Ecto neural progenitor cell (in vitro differentiated cells): ENCODE measurements around the gene HCN1.
"Not testable (repeated sequence)": the region's sequence is repeated elsewhere in the genome, so short reads cannot be mapped to it uniquely, and the experiment has no call there.

ENCODE experiments used
- DNase-seq: peaks from one replicate; pipeline ENCODE4 v3.0.0-alpha.2; 2018; ENCODE audit warnings: low spot score

Gene HCN1

DNA sequence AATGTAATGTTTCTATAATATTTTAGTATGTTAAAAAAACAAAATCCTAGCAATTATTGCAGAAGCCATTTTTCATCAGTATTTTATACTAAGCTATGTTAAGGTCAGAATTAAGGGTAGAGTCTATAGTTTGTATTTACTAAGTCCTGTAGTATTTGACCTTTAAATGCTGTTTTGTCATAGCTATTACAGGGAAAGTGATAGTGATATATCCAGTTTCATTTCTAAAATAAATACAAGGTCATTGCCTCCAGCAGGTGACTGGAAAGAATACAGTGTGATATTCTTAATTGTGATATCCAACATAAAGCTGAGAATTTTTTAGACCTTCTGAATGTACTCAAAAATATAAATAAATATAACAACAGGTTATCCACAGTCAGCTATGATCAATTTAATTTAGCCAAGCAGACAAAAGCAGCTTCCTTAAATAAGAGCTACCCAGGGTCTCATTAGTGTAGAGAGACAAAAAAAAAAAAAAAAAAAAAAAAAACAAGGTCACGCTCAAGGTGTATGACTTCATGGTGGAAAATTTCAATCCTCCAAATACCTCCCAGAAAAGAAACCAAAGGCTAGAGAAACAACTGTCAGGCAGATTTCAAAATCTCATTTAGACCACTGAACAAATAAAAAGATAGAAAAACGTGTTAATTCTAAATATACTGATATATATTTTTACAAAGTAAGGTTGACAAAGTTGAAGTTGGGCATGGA is 278.7 kb downstream of the HCN1 start:
- no peak for DNase-seq

DNA sequence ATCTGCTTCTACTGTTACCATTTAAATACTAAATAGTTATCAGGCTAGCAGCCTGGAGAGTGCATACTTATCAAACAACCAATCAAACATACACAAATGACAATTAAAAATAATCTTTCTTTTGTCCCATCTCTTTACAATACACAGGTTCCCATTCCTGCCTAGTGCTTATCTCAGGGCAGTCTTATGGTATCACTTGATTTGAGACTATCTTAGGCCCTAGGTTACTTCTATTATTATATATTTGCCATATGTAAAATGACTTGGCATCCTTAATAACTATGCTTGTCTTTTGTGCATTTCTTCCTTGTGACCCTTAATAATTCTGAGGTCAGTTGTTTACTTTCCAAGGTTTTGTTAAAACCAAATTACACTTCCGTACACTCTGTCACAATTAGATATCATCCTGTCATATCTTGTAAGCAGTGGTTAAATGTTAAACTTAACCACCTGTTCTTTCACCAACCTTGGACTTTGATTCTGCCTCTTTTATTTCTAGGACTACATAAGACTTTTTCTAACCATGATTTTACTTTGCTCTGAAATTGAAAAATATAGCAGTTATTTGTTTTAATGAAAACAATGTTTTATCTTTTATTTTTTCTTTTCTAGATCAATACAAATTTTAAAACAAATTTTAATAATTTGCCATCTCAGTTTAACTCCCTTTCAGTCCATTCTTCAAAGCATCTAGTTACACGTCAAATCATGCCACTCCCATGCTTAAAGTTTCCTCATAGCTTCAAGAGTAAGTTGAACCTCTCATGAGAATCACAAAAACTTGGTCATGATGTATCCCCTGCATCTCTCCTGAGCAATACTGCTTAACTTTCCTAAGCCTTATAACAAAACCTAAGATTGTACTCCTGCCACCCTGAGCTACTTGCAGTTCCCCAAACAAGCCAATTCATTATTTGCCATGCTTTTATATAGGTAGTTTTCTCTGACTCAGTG is 281.3 kb downstream of the HCN1 start:
- DNase-seq, result no peak

DNA sequence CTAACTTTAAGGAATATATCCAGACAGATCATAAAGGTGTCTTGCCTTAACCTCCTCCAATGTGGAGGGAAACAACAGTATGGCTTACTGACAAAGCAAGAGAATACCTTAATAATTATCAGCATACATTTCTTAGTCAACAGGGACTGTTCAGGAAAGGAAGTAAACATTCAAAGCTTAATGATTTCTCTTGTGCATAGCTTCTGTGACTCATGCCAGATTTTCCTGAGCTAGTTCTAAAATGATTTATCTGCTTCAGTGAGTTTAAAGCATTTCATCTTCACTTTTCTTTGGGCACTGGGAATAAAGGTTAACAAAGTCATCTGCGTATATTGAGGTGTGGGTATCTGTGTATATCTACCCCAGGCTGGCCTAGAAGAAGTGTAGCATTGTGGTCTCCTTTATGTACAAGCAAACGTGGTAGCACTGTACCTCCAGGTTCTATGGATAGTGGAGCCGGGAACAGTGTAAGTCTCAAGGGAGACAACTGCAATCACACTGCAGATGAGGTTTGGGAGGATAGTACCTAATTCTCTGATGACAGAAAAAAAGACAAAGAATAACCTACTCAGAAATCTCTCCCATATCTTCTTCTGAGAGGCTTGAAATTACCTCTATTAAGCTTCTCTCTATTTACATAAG is 284.1 kb downstream of the HCN1 start:
- DNase-seq, result no peak

DNA sequence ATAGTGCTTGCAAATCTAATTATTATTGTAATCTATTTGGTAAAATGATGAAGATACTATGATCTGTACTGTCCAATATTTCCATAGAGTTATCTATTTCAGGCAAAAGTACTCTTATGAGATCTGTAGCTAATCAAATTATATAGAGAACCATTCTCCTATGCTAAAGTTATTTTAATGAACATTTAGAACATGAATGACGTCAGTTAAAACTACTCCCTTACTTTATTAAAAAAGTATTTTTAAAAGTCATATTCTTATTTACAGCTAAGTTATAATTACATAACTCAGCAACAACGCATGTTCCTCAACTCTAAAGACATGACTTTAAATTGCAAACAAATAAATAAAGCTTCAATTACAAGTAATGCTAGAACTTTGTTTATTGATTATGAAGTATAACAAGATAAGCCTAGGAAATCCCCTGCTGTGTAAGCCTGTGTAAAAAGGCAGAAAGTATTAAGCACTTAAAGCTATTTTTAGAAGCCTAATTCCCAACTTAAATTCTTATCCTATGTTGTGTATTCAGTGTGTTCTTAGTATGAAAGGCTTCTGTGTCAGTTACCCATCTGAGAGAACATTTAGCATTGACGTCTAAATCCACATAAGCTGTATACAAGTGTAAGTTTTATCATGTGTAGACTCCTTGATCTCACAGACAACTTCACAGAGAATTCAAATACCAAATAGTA is 285.7 kb downstream of the HCN1 start:
- no peak for DNase-seq

DNA sequence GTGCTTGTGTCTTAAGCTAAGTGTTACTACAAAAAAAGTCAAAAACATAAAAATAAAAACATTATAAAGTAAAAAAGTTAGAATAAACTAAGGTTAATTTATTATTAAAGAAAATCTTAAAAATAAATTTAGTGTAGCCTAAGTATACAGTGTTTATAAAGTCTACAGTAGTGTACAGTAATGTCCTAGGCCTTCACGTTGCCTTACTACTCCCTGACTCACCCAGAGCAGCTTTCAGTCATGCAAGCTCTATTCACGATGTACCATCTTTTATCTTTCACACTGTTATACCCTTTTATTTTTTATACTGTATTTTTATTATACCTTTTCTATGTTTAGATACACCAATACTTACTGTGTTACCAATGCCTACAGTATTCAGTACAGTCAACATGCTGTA is 288.1 kb downstream of the HCN1 start:
- no peak for DNase-seq

DNA sequence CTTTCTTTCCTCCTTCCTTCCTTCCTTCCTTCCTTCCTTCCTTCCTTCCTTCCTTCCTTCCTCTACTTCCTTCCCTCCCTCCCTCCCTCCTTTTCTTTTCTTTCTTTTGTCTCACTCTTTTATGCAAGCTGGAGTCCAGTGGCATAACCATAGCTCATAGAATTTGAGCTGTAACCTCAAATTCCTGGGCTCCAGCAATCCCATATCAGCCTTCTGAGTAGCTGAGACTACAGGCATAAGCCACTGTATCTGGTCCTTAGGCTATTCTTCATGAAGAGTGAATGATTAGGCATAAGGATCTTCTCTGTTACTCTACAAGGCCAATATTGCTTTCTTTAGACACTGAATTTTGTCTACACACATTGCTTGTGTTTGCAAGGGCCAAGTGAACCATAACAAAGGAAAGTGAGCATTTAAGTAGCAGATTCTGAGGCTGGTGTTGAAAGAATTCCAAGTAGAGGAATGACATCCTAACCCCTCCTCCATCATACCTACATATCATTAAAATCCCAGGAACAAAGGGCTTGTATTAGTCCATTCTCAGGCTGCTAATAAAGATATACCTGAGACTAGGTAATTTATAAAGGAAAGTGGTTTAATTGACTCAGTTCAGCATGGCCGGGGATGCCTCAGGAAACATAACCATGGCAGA is 293.2 kb downstream of the HCN1 start:
- no peak for DNase-seq

DNA sequence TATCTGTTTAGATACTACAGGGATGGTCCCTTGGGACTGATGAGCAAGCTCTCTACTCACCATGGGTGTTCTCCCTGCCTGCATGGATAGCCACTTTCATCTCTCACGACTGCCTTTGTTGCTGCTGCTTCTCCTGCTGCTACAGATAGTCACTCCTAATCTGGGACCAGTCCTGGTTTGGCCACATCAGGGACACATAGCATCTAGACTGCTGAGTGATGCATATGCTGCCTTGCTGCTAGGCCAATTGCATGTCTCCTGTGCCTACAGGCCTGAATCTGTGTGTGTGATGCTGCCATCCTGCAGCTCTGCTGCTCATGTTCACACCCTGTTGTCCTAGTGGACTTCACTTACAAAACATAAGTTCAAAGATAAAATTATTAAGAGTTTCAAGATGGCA is 297.1 kb downstream of the HCN1 start:
- no peak for DNase-seq

DNA sequence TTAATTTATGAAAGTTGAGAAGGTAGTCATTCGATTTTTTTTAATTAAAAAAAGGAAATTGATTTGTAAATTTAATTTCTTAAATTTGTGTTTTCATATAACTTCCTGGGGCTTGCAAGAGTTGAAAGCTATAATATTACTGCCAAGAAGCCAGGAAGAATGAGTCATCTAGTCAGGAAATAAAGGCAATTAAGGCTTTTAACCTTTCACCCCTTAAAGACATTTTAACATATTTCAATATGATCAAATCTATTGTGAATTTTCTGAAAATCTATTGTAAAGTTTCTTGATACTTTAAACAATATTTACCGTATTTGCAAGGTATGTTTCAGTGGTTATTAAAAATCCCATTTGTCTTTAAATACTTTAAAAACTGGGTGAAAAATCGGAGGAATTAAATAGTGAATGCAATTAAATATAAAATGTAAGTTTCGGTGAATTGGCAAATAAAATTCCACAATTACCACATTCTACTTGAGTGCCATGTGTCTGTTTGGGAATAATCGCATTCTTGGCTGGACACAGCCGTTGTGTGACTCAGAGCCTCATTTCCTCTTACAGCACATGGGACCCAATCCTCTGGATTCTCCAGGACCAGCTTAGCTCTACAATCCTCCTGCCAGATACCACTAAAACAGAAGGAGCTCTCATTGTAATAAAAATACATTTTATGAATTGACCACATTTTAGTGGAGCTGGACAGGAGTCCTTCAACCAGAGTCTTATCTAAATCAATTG is 310.7 kb downstream of the HCN1 start:
- no peak for DNase-seq

DNA sequence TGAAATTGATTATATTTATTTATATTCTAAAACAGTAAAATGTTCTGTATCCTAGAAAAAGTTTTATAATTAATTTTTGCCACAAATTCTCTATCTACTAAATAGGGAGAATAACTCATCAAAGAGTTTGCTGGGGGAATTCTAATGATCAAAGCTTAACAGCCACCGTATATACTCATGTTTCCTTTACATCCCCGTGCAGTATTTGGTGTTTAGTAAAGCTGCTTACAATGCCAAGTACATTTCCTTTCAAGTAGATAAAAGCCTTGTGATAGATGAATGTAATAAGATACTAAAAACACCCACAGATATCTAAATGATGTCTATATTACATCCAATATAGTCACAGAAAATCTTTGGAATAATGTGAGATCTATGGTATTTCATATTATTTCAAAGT is 312.2 kb downstream of the HCN1 start:
- DNase-seq, result no peak

DNA sequence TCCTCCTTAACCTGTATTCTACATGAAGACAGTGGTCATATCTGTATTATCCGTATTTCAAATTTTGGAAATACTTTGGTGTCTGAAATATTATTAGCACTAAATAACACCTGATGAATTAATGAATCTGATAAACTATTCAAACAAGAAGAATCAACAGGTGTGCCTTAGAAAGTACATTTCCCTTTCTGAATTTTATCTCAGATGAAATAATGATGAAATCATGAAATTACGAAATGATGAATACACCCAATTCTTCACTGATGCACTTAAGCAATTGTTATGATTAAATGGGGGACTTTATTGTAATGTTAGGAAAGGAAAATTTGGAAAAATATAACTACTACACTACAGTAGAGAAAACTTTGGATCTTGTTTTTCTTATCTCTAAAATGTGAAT is 313.6 kb downstream of the HCN1 start:
- DNase-seq, result no peak

DNA sequence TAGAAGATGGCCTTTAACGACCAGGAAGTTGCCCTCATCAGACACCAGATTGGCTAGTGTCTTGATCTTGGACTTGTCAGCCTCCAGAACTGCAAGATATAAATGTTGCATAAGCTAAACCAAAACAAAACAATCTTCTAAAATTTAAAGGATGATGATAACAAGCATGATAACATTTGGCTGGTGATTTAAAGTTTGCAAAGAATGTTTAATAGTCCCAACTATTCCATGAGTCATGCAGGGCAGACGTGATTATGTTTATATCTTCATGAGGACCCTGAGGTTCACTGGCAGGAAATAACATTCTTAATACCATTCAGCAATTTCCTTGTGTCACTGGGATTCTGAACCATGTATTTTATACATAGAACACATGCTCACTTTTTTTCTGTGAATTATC is 319.8 kb downstream of the HCN1 start:
- DNase-seq, result no peak

DNA sequence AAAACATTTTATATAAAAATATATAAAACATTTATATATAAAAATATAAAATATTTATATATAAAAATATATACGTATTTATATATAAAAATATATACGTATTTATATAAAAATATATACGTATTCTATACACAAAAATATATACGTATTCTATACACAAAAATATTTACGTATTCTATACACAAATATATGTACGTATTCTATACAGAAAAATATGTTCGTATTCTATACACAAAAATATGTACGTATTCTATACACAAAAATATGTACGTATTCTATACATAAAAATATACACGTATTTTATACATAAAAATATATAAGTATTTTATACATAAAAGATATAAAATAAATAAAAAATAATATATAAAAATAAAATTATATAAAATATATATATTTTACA is 323.6 kb downstream of the HCN1 start:
- DNase-seq, result no peak

DNA sequence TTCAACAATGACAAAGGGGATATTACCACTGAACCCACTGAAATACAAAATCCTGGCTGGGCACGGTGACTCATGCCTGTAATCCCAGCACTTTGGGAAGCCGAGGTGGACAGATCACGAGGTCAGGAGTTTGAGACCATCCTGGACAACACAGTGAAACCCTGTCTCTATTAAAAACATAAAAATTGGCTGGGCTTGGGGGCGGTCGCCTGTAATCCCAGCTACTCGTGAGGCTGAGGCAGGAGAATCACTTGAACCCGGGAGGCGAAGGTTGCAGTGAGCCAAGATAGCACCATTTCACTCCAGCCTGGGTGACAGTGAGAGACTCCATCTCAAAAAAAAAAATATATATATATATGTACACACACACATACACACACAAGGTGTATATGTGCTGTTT is 324.8 kb downstream of the HCN1 start:
- DNase-seq, result not testable (repeated sequence)

DNA sequence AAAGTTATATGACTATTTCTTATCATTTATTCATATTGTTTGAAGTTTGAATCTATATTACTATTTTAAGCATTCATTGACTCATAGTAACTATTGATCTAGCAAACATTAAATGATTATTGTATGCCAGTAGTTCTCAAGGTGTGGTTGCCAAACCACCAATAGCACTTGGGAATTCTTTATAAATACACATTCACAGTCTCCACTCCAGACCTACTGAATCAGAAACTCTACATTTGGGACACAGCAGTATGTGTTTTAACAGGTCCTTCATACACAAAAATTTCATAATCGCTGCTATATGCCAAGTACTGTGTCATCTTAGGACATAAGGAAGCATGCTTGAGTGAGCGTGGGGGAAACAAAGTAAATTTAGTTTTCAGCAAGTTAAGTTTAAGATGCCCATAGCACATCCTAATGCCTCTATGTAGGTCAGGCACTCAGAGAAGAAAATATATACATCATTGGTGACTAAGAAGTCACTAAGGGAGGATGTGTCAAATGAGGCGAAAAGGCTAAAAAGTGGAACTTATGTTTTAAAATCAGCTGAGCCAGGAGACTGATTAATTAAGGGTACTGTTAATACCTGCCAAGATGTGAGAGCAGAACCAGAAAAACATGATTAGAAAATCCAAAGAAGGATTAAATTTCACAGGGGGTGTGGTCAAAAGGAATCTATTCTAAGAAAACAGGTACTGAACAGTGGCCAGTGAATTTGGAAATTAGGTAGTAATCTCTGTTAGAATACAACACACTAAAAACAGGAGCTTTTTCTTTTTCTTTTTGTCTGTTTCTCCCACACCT is 340.8 kb downstream of the HCN1 start:
- DNase-seq, result no peak

DNA sequence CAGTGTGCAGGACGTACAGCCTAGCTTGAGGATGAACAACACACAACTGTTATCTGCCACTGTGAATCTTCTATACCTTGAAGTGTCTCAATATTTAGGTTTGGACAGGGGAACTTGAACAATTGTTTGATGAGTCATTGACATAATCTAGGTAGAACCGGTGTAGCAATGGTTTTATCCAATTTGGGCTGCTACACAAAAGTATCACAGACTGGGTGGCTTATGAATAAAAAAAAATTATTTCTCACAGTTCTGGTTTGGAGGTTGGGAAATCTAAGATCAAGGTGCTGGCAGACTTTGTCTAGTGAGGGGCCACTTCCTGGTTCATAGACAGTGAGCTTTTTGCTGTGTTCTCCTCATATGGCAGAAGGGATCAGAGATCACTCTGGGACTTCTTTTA is 359.7 kb downstream of the HCN1 start:
- no peak for DNase-seq

DNA sequence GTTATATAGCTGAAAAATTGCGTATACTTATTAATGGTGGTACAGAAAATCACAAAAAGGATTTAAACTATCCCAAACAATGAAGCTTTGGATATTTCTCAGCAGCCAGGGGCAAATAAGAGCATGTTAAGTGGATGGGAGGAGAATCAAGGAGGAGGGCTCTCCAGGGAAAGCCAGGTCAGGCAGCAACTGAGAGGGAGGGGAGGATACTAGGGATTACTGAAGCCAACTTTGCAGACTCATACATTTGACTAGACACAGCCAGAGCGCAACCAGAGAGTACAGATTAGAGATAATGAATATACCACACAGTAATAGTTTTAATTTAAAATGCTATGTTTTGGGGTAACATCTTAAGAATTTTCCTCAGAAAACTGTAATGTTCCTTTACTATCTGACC is 360.2 kb downstream of the HCN1 start:
- DNase-seq, result no peak

DNA sequence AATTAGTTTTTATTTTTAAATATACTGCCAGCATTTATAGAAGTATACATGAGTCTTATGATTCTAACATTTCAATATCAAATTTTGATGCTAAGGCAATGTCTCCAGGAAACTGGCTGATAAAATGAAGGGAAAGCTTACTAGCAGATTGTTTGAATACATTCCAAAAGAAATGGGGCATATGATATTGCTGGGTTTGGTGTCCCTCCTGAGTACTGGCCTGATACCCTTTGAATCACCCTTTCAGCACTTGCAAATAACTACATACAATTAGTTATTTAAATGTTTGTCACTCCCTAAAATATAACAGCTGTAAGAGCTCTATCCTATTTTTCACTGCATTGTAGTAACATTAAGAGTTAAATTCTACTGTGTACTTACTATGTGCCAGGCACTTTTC is 360.8 kb downstream of the HCN1 start:
- no peak for DNase-seq

DNA sequence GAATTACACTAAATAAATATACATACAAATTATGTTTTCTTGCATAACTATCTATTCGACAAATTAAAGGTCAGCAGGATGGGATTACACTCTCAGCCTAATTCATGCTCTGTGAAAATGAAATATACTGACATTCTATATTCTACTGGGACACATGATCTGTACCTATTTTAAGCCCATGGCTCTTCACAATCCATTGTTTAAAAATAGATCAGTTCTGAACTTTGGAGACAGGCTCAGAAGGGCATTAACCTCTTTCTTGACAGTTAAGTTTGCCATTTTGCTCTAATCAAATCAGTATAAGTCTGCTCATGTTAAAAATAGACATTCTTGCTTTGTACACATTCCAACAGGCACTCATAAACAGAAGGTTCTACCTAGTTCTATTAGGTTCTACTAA is 361.2 kb downstream of the HCN1 start:
- DNase-seq, result no peak

DNA sequence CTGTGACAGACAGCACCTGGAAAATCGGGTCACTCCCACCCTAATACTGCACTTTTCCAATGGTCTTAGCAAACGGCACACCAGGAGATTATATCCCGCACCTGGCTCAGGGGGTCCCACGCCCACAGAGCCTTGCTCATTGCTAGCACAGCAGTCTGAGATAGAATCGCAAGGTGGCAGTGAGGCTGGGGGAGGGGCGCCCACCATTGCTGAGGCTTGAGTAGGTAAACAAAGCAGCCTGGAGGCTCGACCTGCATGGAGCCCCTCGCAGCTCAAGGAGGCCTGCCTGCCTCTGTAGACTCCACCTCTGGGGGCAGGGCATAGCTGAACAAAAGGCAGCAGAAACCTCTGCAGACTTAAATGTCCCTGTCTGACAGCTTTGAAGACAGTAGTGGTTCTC is 383.6 kb downstream of the HCN1 start:
- not testable (repeated sequence) for DNase-seq

DNA sequence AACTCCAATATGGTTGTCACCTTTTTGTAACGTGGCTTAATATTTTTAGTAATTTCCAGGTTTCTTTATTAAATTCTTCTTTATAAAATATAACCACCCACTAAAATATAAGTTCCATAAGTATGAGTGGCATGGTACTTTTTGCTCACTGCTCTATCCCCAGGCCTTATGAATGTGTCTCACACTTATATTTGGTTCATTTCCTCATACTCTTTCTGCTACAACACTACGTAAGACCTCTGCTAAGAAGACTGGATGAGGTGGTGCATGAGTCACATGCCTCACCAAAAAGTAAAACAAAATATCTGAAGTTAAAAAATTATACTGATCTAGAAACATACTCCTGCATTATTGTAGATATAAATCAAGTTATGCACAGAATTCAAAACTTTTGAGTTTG is 400.9 kb downstream of the HCN1 start:
- no peak for DNase-seq
